GM18505 (cell line): ENCODE data around the gene SORCS2.

ENCODE experiments used
- ATAC-seq: cut with Tn5 transposase; IDR thresholded peaks from one replicate; pipeline ENCODE4 v1.9.1; 2021; ENCODE audit not compliant: unreplicated experiment
- POLR2A ChIP-seq: IDR thresholded peaks from 4 replicates; pipeline ENCODE4 v1.6.1; 2011; ENCODE audit warnings: borderline replicate concordance; ENCODE audit not compliant: insufficient read depth, insufficient read length; ENCODE audit errors: extremely low read depth

SORCS2 gene

DNA sequence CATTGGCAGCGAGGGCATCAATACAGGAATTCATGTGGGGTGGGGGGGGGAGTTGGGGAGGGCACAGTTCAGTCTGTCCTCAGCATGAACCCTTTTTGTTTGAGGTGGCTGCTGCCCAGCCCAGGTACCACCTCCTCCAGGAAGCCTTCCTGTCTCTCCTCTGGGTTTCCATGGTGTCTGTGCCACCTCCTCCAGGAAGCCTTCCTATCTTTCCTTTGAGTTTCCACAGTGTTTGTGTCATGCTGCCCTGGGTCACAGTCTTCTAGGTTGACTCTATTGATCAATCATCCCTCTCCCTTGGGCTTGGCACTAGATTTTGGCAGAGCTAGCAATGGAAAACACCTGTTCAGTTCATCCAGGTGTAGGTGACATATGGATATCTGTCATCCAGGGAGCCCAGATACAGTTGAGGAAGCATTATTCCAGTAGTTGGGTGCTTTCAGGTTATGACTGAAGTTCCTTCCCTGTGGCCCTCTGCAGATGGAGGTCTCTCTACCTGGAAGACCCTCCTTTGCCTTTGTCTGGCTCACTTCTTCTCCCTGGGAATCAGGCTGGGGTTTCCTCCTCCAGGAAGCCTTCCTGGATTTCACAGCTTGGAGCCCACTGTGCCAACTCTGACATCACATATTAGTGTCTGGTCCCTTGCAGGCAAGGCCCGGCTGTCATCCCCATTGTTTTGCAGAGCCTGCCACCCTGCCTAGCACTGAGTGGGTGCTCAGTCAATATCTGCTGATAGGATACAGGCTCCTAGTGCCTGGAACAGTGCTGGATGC lies 96.6 kb downstream of the SORCS2 start:
- no peak for TF ChIP-seq POLR2A
- ATAC-seq: no peak

DNA sequence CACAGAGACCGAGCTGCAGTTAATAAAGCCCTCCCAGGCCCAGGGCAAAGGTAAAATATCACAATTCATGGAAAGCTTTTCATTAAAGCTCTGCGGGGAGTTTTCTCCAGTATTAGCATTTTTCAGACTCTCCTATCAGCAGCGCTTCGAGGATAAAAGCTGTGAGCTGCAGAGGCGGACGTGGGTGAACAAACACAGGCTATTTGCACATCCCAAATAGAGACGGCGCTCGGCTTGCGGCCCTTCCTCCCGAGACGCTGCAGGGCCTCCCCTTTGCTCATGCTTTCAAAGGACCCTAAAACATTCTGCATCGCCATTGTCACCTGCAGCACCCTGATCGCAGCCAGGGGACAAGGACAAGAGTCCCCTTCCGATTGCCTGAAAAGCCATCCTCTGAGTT lies 97.3 kb downstream of the SORCS2 start:
- no peak for TF ChIP-seq POLR2A
- no peak for ATAC-seq

DNA sequence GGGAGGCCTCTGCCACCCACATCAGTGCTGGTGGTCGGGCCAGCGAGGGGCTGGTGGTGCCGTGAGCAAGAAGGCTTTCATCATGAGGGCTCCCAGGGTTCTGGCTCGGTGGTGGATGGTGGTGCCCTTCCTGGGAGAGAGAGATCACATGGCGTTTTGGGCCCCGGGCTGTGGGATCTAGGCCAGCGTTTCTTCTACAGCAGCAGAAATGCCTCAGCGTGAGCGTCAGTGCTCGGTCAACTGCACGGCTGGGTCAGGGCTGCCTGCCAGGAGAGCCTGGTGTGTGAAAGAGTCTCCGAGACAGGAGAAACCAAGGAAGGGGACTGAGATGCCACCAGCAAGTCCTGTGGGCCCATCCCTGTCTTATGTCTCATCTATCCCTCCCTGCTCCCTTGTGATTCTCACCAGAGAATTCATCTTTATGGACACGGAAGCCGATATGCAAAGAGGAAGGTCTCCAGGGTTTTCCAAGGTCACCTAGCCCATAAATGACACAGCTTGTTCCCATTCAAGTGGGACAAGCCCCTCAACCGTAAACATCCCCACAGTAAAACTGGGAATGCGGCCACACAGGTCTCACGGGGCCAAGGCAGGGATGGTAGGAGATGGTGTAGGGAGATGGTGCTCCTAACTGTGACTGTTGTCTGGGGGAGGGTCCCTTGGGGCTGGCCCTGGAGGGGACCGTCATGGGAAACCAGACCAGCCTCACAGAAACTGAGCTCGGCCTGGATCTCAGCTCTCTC lies 99.2 kb downstream of the SORCS2 start:
- ATAC-seq: no peak

DNA sequence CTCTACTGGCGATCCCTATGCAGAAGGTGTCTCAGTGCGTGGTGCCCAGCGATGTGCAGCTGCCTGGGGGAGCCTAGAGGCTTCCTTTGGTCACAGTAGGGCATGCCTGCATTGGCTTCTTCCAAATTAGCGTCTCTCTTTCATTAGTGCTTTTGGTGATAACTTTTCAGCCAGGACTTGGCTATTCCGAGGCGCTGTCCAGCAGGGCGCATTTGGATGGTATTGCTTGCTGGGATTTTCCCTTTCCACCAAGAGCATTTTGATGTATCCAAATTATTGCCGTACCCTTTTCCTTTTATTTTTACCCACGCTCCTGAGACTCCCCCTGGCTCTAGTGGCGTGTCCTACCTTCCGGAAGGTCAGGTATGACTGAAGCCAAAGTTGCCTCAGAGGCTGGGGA lies 101.4 kb downstream of the SORCS2 start:
- TF ChIP-seq POLR2A: no peak
- no peak for ATAC-seq

More for the DNA sequence above, 99.2 kb downstream of the SORCS2 start:
- TF ChIP-seq POLR2A: no peak

DNA sequence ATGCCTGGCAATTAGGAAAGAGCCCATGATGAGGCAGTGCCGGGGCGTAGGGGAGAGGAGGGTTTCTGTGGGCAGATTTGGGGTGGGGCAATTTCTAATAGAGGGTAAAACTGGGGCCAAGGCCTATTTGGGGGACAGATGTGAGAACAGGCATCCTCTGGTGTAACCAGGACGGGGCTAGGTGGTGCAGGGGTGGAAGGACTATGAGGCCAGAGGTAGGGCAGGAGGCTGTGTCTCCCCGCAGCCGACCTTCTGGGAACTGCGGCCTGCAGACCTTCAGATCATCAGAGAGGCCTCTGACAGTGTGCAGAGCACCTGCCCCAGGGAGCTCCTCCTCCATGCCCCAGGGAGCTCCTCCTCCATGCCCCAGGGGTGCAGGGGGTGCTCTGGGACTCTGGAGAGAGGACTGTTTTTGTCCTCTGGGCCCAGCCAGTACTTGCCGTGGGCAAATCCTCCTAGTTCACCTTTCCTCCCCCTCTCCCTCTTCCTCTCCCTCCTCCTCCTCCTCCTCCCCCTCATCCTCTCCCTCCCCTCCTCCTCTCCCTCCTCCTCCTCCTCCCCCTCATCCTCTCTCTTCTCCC lies 101.9 kb downstream of the SORCS2 start:
- TF ChIP-seq POLR2A: no peak
- ATAC-seq: no peak

DNA sequence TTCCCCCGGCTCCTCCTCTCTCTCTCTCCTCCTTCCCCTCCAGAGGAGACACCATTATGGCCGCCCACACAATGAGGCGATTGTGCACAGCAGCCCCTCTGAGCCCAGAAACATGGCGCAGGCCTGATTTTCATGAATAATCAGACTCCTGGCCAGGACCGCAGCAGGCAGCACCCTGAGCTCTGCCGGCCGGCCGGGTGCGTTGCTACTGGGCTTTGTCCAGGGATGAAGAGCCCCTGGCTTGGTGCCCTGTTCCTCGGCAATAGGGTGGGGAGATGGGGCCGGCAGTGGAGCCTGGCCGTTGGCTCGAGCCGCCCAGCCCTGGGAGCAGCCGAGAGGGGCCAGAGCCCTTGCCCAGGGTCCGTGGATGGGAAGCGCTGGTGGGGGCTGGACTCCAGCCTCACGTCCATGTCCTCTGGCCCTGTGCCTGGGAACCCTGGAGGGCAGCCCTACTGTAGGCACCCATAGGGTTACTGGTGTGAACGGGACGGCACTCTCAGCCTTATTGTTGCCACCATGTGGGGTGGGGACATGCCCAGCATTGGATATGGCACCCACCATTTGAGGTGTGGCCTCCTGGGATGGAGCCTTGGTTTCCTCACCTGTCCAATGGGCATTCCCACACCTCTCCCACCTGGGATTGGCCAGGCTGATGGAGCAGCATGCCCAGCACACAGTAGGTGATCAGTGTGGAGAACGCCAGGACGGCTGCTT lies 103.0 kb downstream of the SORCS2 start:
- no peak for TF ChIP-seq POLR2A
- ATAC-seq: no peak

DNA sequence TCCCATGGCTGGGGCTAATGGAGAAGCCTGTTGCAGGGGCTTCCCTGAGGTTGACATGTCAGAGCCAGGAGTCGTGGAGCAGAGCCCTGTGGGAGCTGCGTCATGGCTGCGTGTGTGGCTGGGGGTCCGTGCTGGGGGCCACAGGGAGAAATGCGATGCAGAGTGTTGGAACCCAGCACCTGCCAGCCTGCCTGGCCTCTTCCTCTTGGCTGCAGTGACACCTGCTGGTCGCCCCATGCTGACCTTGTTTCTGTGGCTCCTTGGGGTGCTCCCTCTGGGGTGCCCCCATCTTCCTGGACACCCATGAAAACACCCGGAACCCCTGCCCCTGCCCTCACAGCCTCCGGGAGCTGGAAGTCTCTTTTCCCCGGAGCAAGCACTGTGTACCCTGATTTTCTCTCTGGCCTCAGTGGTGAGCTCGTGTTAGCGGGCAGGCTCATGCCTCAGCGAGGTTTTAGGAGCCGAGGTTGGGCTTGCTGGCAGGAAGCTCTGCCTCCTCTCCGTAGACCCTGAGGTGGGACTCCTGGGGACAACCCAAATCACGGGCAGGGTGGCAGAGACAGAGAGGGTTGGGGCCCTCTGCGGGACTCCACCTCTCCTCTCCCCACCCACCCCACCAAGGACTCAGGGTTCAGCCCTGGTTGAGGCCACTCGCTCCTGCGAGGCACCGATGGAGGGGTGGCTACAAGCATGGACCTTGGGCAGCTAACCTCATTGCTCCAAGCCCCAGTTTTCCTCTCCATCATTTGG lies 103.7 kb downstream of the SORCS2 start:
- TF ChIP-seq POLR2A: no peak
- no peak for ATAC-seq

DNA sequence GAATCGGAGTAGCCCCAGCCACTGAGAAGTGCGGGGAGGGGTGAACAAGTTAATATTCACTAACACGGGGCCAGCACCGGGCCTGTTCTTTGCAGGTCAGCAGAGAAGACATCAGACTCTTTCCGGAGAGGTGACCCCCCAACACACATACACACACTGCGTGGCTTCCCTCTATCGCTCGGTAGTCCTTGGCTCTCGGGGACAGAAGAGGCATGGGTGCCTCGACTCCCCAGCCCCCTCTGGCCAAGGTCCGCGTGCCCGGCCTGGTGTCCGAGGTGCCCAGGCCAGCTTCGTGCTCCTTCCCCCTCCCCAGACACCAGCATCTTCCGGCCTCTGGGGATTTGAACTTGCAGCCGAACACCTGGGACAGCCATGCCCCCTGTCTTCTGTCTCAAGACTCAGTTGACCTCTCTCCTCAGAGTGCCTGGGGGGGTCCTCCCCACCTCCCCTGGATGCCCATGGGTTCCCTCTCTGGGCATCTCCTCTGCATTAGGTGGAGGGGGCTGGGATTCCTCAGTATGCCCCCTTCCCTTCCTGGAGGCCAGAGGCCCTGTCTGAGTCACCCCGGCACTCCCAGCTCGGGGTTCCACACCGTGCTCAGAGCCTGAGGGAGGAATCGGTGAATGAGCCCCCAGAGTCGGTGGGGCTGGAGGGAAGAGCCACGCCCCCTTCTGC lies 104.5 kb downstream of the SORCS2 start:
- no peak for TF ChIP-seq POLR2A
- ATAC-seq: no peak

DNA sequence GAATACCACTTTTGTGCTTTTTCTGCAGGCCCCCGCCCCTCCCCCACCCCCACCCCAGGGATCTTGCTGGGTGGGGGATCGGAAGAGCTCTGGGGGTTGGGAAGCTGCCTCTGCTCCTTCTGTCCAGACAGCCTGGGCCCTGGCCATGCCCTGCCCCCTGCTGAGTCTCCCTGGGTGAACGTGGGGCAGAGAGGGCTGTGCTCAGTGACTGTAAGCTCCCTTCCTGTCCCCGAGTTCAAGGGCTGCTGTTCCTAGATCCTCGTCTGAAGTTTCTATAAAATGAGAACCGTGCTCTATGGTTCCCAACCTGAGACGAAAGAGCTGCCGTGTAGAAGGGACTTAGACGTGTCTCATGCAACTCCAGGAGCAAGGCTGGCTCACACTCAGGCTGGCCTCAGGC lies 105.0 kb downstream of the SORCS2 start:
- TF ChIP-seq POLR2A: no peak
- ATAC-seq: no peak

DNA sequence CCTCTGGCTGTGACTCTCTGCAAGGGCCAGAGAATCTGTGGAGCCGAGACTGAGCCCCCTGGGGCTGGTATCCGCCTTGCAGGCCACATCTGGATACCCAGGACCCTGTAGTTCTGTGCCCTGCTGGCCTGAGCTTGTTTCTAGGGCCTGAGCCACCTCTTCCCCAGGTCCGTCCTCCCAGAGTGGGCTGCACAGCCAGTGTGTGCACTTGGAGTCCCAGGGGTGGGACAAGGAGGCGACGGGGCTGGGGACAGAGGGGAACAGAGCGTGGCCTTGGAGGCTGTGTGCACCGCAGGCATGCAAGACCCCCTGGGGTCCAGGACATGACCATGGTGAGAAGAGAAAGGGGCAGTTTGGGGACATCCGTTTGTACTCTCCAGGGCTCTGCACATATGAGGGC lies 105.5 kb downstream of the SORCS2 start:
- TF ChIP-seq POLR2A: no peak
- ATAC-seq: no peak

DNA sequence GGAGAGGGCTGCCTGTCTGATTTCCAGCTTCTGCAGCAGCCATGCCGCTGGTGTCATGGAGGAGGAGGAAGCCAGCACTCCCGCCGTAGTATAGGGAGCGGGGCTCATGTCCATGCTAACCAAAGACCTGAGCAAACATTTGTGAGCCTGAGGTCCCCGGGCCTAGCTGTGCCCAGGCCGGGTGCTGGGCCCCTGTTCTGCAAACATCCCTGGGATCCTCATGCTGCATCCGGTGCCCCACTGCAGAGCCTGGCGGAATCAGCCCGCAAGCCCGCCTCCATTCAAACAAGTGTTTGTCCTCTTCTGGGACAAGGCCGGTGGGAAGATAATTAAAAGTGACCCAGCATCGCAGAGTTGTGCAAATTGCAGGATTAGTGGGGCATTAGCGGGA lies 106.3 kb downstream of the SORCS2 start:
- no peak for ATAC-seq
- no peak for TF ChIP-seq POLR2A
